DMS153 (cell line): Measurements from ENCODE around the gene STK25.

ENCODE experiments used
- DNase-seq: peaks from one replicate; lab custom pipeline; 2025; lab: John Stamatoyannopoulos, UW

The STK25 gene

DNA sequence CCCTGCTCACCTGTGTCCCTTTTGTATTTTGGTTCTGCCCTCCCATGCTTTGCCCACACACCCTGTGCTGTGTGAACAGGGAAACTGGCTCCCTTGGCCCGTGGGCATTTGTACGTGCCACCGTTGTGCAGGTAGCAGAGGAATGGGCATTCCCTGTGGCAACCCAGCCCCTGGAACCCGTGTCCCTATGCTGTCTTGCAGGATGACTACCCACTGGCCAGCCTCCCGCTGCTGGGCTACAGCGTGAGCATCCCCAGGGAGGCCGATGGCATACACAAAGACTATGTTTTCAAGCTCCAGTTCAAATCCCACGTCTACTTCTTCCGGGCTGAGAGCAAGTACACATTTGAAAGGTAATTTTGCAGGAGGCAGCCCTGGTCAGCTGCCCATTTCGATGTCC lies 15.3 kb downstream of the STK25 start:
- no peak for DNase-seq

DNA sequence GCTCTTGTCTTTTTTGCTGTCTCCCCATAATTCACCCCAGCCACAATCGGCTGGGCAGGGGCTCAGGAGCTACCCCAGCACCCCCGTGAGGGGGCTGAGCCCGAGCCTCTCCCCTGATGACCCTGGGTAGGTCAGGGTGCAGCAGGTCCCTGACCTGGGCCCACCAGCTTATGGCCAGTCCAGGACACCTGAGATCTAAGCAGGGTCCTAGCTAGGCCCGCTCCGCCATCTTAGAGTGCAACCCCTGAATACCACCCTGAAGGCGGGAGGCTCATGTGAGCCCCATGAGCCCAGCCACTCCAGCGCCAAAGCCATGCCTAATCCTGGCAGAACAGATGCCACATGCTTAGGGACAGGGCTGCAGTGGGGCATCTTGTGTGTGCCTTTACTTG lies 16.2 kb downstream of the STK25 start:
- no peak for DNase-seq

DNA sequence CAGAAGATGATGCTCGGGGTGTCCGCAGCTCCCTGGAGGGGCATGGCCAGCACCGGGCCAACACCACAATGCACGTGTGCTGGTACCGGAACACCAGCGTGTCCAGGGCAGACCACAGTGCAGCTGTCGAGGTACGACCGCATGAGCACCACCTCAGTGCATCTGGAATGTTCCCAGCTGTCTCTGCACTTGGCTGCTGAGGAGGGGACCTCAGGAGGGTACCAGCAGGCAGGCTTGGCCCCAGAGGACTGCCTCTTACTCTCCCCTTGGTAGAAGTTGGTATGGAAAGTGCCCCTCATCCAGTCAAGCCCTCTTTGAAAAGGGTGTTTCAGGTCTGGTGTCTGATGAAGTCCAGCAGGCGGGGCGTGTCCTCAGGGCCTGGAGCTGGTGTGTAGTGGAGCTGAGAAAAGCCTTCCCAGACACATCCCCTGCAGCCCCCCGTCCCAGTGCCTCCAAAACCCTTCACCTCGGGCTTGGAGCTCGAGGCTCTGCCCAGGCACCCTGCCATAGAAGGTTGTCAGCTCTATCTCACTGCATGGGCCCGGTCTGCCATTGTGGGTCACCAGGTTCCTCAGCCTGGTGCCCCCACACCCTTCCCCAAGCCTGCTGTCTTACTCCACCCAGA lies 16.7 kb downstream of the STK25 start:
- DNase-seq, result no peak

DNA sequence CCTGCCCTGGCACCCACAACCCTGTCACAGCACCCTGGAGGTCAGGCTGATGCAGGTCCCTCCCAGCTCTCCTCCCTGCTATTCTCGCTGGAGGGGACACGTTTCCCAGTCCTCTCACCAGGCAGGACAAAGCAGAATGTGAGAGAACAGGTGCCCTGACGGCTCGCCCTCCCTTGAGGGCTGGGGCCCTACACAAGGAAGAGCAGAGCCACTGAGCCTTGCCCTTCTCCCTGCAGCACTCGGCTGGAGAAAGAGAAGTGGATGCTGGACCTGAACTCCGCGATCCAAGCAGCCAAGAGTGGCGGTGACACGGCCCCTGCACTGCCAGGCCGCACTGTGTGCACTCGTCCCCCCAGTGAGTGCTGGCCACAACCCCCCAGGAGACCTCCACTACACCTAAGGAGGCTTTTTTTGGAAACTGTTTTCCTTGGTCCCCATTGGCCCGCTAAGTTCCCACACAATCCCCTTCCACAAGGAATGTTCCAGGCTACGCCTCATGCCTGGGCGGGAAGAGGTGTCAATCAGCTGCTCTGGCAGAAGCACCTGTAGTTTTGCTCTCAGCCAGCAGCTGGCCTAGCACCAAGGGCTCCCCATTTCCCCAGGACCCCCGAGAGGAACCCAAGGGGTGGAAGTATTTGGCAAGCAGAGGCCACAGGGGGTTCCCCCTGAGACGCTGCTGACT lies 17.4 kb downstream of the STK25 start:
- DNase-seq, result no peak

DNA sequence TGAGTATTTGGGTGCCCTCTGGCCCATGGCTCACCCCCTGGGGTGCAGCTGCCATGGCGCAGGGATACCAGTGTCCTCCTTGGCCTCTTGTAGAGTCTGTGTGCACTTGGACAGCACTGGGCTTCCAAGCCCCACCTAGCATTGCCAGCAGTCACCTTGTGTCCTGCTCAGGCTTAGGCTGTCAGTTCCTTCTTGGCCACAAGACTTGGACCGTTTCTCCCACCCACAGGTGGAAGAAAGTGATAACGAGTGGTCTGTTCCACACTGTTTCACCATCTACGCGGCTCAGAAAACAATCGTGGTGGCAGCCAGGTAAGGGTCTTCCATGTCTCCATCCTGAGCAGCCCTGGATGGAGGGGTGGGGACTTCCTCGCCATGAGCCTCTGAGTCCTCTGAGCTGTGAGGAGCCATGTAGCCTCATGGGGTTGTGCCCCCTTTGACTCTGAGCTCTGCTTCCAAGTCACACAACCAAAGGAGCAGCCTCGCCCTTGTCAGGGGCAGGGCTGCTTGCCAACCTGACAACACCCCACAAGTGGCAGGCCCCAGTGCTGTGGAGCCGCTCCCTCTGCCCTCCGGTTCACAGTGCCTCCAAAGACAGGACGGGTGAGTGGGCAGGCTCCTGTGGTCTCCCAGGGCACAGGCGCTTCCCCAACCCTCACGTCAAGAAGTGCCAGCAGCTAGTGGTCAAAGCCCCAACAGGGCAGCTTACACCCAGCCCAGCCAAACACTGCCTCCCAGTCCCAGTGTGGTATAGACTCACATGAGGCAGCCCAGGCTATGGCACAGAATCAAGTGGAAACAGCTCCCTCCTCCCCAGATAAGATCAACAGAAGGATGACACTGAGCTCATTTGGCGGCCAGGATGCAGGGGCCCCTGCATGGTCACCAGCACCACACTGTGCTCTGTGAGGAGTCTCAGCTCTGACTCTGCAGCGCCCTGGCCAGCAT lies 18.4 kb downstream of the STK25 start:
- DNase-seq, result no peak

DNA sequence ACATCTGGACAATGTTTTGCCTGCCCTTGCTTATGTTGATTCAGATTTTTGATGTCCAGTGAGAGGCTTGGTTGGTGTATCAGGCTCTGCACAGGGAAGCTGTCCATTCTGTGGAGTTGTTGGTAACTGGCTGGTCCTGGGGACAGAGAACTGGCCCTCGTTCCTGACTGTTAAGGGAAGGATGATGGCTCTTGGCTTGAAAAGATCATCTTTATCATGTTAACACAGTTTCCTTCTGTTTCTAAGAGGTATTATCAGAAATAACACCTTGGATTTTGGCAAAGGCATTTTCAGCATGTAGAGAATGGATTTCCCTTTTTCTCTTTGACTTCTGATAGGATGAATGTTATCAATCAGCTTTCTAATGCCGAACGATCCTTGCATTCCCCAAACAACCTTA lies 19.3 kb downstream of the STK25 start:
- DNase-seq, result no peak

DNA sequence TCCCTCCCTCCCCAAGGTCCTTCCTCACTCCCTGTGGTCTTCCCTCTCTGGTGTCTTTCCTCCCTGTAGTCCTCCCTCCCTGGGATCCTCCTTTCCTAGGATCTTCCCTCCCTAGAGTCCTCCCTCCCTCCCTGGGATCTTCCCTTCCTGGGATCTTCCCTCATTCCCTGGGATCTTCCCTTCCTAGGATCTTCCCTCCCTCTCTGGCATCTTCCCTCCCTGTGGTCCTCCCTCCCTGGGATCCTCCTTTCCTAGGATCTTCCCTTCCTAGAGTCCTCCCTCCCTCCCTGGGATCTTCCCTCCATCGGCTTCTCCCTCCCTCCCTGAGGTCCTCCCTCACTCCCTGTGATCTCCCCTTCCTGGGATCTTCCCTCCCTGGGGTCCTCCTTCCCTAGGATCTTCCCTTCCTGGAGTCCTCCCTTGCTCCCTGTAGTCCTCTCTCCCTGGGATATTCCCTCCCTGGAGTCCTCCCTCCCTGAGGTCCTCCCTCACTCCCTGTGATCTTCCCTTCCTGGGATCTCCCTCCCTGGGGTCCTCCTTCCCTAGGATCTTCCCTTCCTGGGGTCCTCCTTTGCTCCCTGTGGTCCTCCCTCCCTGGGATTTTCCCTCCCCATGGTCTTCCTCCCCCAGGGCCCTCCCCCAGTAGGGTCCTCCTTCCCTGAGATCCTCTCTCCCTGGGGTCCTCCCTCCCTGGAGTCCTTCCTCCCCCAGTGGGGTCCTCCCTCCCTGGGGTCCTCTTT lies 23.0 kb downstream of the STK25 start:
- no peak for DNase-seq

DNA sequence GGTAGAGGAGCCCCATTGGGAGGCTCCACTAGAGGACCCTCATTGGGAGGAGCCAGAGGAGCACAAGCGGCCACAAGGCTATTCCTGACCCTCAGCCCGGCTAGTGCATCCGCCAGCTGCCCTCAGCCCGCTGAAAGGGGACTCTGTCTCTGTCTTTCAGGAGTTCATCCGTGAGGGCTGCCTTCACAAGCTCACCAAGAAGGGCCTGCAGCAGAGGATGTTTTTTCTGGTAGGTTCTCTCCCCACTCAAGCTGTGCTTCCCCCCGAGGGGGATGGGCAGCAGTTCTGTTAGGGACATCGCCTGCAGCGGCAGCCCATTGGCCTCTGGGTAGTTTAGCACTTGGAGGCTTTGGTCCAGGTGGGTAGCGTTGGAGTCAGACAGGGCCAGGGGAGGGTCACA lies 25.1 kb downstream of the STK25 start:
- DNase-seq, result no peak

DNA sequence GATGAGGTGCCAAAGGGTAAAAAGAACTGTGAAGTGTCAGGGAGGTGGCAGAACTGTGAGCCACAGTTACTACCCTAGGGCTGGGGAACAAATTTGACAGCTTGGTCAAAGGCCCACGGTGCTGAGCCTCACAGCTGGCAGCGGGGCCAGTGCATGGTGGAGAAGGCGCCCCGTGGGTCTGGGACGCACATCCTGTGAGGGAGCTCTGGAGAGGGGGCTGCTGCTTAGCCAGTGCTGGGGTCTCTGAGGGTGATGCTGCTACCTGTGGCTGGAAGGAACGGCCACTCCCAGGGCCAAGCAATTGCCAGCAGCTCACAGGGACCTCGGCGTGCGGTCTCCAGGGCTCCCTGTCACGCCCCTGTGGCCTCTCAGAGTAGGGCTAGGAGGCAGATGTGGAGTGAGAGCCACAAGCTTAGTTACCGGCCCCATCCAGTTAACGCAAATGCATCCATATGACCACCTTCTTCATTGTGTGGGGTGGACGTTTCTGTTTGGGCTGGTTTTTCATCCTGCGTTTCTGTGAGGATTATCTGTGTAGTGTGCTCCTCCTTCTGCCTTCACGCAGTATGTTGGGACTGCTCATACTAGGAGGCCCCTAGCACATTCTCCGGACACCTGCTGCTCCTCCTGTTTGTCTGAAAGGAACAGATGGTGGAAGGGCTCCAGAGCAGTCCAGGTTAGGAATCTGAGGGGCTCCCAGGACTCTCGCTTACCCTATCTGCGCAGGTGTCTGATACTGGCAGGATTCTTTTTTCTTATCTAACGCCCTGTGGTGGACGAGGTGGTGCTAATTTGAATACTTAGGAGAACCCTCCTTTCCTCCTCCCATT lies 26.0 kb downstream of the STK25 start:
- no peak for DNase-seq

DNA sequence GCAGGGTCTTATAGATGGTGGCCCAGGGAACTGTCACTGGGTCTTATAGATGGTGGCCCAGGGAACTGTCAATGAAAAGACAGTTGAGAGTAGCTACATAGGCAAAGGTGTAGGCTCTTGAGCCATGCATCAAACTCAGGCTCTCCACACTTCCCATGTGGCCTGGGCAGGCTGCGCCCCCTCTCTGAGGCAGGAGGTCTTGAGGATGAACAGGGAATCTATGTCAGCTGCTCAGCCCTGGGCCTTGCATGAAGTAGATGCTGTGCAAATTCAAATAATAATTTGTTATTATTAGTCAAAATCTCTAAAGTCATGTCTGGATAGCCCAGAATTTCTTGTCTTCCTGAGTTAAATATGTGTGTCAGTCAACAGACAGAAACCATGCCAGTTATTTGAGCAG lies 26.7 kb downstream of the STK25 start:
- no peak for DNase-seq

DNA sequence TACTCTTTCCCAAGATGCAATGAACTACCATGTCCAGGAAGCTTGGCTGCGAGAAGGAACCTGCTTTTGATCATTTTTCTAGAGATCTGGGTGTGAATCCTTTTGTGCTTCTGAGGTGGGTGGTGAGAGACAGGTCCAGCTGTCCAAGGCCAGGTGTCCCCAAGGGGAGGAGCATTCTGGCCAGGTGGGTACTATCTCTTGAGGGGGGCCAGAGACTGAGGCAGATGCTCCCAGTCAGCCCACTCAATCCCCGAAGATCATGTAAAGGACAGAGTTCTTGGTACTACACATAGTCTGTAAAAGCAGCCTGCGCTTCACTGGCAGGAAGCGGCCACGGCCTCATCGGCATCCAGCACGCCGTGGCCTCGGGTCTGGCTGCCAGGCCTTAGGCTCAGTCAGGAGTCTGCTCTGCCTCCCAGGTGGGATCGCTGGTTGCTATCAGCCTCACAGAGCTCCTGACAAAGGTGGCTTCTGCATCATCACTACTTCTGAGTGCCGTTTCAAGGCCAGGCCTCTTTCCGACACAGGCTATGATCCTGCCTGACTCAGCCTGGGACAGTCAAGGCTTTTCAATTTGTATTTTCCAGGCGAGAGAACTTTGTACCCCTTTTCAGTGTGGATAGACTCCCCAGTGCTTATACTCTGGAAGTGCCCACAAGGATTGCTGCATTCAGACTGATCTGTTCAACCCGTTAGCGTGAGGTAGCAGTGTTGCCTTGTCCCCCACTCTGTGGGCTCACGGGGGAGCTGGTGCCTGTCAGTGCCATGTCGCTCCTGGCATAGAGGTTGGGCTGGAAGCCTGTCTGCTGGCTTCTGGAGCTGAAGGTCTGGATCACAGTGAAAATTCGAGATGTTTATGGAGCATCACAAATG lies 29.1 kb downstream of the STK25 start:
- DNase-seq, result no peak

DNA sequence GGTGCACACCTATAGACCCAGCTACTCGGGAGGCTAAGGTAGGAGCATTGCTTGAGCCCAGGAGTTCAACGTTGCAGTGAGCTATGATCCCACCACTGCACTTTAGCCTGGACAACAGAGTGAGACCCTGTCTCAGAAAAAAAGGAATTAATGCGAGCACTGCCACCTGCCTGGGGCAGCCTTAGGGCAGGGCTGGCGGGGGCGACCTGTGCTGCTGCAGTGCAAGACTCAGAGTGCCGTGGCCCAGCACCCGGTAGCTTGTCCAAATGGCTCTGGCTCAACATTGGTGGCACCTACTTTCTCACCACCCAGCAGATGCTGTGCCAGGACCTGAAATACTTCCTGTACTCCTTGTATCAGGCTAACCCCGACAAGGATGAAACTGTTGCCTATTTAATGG lies 30.2 kb downstream of the STK25 start:
- DNase-seq, result no peak

DNA sequence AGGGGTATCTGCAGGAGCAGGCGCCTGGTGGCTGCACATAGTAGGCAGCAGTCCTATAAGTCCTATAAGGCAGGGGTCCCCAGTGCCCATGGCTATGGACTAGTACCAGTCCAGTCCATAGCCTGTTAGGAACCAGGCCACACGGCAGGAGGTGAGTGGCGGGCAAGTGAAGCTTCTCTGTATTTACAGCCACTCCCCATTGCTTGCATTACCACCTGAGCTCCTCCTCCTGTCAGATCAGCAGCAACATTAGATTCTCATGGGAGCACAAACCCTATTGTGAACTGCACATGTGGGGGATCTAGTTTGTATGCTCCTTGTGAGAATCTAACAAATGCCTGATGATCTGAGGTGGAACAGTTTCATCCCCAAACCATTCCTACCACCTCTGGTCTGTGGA lies 33.1 kb downstream of the STK25 start:
- DNase-seq, result no peak

DNA sequence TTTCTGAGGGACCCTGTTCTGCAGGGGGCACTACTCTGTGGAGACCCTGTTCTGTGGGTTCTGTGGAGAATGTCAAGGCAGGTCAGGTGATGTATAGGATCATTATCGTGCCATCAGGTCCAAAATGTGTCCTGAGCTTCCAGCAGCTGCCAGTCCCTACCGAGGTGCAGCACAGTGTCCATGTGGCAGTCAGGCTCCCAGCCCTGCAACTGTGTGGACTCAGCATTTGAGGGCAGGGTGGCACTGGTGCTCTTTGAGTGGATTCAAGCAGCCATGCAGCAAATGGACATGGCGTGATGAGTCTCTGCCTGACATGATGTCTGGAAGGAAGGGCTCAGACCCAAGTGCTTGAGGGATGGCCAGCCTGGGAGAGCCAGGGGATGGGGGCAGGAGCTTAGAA lies 35.0 kb downstream of the STK25 start:
- no peak for DNase-seq

DNA sequence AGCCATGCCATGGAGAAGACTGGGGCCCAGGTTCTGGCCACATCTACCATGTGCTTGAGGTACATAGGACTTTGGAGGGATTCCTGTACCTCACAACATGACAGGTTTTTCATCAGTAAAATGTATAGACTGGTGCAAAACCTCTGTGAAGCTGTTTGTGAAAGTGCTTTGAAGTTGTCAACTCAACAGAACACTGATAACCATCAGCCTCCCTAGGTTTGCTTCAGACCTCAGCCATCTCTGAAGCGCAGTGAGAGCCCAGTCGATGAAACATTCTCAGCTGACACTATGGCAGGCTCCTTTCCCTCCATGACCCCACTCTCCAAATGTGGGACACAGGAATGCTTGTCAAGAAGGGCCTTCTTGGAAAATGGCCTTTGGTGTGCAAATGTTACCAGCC lies 38.6 kb downstream of the STK25 start:
- DNase-seq, result no peak

DNA sequence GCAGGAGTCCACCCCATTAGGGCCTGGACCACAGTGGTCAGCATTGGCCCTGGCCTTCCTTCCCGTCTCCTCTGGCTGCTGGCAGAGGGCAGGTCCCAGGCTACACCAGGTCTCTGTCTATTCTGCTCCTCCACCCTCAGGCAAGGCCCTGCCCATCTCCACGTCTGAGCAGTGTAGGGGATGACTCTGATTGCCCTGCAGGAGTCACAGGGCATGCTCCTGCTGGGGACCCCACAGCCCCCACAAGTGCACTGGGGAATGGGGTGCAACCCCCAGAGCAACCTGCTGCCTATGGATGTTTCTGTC lies 40.0 kb downstream of the STK25 start:
- no peak for DNase-seq

DNA sequence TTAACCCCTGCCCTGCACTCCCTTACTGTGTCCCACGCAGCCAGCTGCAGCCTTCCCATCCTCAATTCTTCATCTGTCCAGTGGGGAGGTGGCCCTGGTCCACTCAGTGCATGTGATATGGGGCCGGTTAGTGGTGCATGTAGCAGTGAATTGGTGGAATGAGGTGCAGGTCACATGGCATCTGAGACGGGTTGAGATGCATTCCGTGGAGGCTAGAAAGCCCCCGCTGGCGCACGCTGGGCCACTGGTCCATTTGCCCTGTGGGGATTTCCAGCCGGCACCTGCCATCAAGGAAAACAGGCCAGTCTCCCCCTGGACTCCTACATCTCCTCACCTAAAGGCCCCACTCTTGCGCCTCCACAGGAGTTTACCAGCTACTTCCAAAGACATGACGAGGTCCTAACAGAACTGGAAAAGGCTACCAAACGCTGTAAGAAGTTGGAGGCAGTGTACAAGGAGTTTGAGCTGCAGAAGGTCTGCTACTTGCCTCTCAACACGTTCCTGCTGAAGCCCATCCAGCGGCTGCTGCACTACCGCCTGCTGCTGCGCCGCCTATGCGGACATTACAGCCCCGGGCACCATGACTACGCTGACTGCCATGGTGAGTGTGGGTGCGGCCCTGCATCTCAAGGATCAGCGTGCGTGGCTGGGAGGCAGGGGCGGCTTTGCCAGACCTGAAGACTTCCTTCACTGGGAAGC lies 40.5 kb downstream of the STK25 start:
- no peak for DNase-seq

DNA sequence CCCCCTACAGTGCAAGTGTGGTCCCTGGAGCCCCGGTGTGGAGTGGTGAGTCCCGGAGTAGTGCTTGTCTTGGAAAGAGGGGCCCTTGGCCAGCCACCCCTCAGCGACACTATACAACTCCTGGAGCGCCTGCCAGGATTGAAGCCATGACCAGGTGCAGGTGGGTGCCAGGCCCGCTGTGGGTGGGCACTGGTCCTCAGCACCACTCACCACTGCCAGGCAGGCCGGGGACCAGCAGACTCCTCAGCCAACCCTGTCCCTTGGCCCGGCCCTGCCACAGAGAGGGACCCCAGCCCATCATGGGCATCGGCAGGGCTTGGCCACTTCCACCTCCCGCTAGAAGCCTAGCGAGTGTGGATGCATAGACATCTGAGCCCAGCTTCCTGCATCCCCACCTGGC lies 42.2 kb downstream of the STK25 start:
- no peak for DNase-seq

DNA sequence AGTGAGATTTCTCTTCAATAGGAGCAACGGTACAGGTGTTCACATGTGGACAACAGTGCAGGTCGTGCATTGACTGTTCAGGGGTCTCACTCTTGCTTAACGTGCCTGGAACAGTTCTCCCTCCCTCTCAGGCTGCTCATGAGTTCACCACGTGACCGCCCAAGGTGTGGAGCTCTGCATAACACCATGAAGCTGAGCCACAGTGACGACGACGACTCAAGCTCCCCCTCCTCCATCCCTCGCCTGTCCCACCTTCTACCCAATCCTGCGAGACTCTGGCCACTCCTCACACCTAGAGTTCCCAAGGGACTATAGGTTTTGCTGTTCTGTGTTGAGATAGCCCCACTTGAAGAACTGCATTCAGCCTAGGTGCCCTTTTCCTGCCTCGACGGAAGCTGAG lies 42.8 kb downstream of the STK25 start:
- no peak for DNase-seq
